ENCODE results near the gene CDC25A. TPM values are rescaled to one million over a fixed set of nuclear protein-coding genes. Genes with fewer than 3 reads are reported as not detected.
A peak's percentile ranks its signal among the peaks of the same experiment; 100 is the strongest.

Gene CDC25A
- total and polyA plus RNA-seq, 2 of the 13 experiments (the other 11 are each of a cell fraction or from before 2014, with no cell fraction given) = 7.9 to 45.4 TPM

DNA sequence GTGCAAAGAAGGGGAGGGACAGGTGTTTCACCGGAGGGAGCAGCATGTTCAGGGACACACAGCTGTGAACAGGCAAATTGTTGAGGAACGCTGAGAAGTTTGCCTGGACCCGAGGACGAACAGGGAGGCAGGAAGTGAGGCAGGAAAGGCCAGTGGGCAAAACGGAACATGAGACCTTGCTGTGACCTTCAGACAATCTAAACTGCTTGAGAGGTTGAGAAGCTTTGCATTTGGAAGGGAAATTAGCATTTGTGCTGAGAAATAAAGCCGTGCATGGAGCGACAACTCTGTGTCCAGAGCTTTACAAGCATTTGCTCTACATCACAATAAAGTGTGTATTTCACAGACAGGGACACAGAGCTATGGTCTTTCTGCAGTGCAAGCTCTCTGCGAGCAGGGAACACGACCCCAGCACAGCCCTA, 47.9 kb downstream of the CDC25A start:
- Histone ChIP-seq H3K4me3 (replicated peaks in 1 of 3; ENCODE audit: insufficient read depth in 1 of 3, low read depth in 2 of 3, low read length in 3 of 3) (peak overlapping the region in 2 of 3 experiments; percentile 33 to 64; a peak in 4 of 6 replicates), H3K4me2 (ENCODE audit: low read depth, low read length) (peak overlapping the region; percentile 74), H4K20me1 (ENCODE audit: insufficient read depth, low read length) (no peaks in the 10 kb centered on the region), H3K9me3 (ENCODE audit: low read length) (no peaks in the 10 kb centered on the region), H3K79me2 (ENCODE audit: insufficient read depth, low read length) (no peaks in the 10 kb centered on the region), H3K4me1 (ENCODE audit: insufficient read depth, low read length) (peaks cover 46% of the 10 kb centered on the region), H3K36me3 (replicated peaks in 1 of 2; ENCODE audit: control insufficient read depth in 1 of 2, insufficient read depth in 2 of 2, low read length in 2 of 2) (no peaks in the 10 kb centered on the region), H3K27me3 (ENCODE audit: control insufficient read depth in 1 of 2, insufficient read depth in 2 of 2, low read length in 2 of 2) (0 out of 5 replicates have a peak, but pooled peaks cover 0 to 9% of the 10 kb centered on the region in 2 experiments), H3K27ac (ENCODE audit: extremely low read length, insufficient read depth, low read length) (no peak overlapping the region), H3K9ac (ENCODE audit: insufficient read depth, low read depth, low read length) (peak overlapping the region; percentile 49), H2AFZ (ENCODE audit: low read length) (peak overlapping the region; percentile 92)
- WGBS (ENCODE audit: low lambda C conversion rate) = 11% methylated on average over 9 of the region's 9 CpGs
- FAIRE-seq (peak; percentile 37), ATAC-seq (no peak), DNase-seq (ENCODE audit: low spot score) (no peak)
- no TSS peak for BruUV-seq (replicated peaks)
- intact Hi-C loops (cut with micrococcal nuclease; ENCODE audit: unreplicated experiment) = no loop called here
- in situ Hi-C loops (cut with HindIII; ENCODE audit: extremely low pct_ligation_motif_present, low pct_unique_long_range_greater_than_20kb) = no loop called here
- ChIA-PET POLR2A (interaction anchor here (1.2 kb wide), 1 partner anchor 15 kb away, joined by 4 read pairs; no protein-coding TSS in a partner anchor), CTCF (ENCODE audit: low intra/inter-chr PET ratio, low total read pairs) (no interaction called here)
- TF ChIP-seq TEF (CRISPR knock-in tag; IDR thresholded peaks at IDR 0.05) = no peak
- TF ChIP-seq, protein P1, sequence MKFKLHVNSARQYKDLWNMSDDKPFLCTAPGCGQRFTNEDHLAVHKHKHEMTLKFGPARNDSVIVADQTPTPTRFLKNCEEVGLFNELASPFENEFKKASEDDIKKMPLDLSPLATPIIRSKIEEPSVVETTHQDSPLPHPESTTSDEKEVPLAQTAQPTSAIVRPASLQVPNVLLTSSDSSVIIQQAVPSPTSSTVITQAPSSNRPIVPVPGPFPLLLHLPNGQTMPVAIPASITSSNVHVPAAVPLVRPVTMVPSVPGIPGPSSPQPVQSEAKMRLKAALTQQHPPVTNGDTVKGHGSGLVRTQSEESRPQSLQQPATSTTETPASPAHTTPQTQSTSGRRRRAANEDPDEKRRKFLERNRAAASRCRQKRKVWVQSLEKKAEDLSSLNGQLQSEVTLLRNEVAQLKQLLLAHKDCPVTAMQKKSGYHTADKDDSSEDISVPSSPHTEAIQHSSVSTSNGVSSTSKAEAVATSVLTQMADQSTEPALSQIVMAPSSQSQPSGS (CRISPR knock-in tag; IDR thresholded peaks at IDR 0.05) = no peak
- TF ChIP-seq GABPB1 (CRISPR knock-in tag; IDR thresholded peaks at IDR 0.05) = 0 out of 2 replicates have a peak, but pooled peaks have one; percentile 29
- no peak for TF ChIP-seq HMGA1 (CRISPR knock-in tag; conservative IDR thresholded peaks at IDR 0.05)
- TF ChIP-seq ZNF788 (CRISPR knock-in tag; IDR thresholded peaks at IDR 0.05; ENCODE audit: borderline replicate concordance) = 0 out of 2 replicates have a peak, but pooled peaks have one; percentile 27
- no peak for TF ChIP-seq SIX4 (CRISPR knock-in tag; IDR thresholded peaks at IDR 0.05)
- no peak for TF ChIP-seq MED1 (CRISPR knock-in tag; IDR thresholded peaks at IDR 0.05)
- peak; percentile 17; the same call in 1 of the 2 replicates for TF ChIP-seq SALL1 (CRISPR knock-in tag; IDR thresholded peaks at IDR 0.05)
- no peak for TF ChIP-seq ZNF430 (CRISPR knock-in tag; IDR thresholded peaks at IDR 0.05)
- TF ChIP-seq MEF2D (CRISPR knock-in tag; IDR thresholded peaks at IDR 0.05) = no peak
- no peak for TF ChIP-seq MLLT10 (CRISPR knock-in tag; IDR thresholded peaks at IDR 0.05)
- no peak for TF ChIP-seq JUNB (CRISPR knock-in tag; IDR thresholded peaks at IDR 0.05; ENCODE audit: borderline replicate concordance)
- TF ChIP-seq PRPF4 (IDR thresholded peaks at IDR 0.05; ENCODE audit: low read depth, low read length, poor library complexity, severe bottlenecking) = no peak
- TF ChIP-seq ETV6 (CRISPR knock-in tag; conservative IDR thresholded peaks at IDR 0.05) = no peak
- TF ChIP-seq TCF12 (IDR thresholded peaks at IDR 0.05) = no peak
- TF ChIP-seq TCF12 (CRISPR knock-in tag; IDR thresholded peaks at IDR 0.05) = no peak
- TF ChIP-seq ZNF652 (CRISPR knock-in tag; IDR thresholded peaks at IDR 0.05; ENCODE audit: borderline replicate concordance, low read depth) = no peak
- no peak for TF ChIP-seq SIN3B (IDR thresholded peaks at IDR 0.05; ENCODE audit: low read length)
- no peak for TF ChIP-seq ZNF550 (CRISPR knock-in tag; IDR thresholded peaks at IDR 0.05; ENCODE audit: borderline replicate concordance)
- no peak for TF ChIP-seq TP53 (CRISPR knock-in tag; conservative IDR thresholded peaks at IDR 0.05)
- TF ChIP-seq MTA3 (CRISPR knock-in tag; IDR thresholded peaks at IDR 0.05) = no peak
- TF ChIP-seq, protein P2, sequence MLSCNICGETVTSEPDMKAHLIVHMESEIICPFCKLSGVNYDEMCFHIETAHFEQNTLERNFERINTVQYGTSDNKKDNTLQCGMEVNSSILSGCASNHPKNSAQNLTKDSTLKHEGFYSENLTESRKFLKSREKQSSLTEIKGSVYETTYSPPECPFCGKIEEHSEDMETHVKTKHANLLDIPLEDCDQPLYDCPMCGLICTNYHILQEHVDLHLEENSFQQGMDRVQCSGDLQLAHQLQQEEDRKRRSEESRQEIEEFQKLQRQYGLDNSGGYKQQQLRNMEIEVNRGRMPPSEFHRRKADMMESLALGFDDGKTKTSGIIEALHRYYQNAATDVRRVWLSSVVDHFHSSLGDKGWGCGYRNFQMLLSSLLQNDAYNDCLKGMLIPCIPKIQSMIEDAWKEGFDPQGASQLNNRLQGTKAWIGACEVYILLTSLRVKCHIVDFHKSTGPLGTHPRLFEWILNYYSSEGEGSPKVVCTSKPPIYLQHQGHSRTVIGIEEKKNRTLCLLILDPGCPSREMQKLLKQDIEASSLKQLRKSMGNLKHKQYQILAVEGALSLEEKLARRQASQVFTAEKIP (CRISPR knock-in tag; IDR thresholded peaks at IDR 0.05; ENCODE audit: borderline replicate concordance) = no peak
- TF ChIP-seq RXRA (CRISPR knock-in tag; IDR thresholded peaks at IDR 0.05) = no peak
- TF ChIP-seq THAP8 (CRISPR knock-in tag; IDR thresholded peaks at IDR 0.05; ENCODE audit: borderline replicate concordance) = no peak
